Activated CD4-positive, alpha-beta T cell treated with anti-CD3 and anti-CD28 coated beads, Interleukin-2, amount 50 U/mL, for 16 hours (primary cell): ENCODE measurements around the gene OR4S1.
A peak's percentile ranks its signal among the peaks of the same experiment; 100 is the strongest.
"Not testable (repeated sequence)": the region's sequence is repeated elsewhere in the genome, so short reads cannot be mapped to it uniquely, and the experiment has no call there.

ENCODE experiments used
- DNase-seq: peaks from one replicate; pipeline ENCODE4 v3.0.0-alpha.2; 2020

Gene OR4S1, protein sequence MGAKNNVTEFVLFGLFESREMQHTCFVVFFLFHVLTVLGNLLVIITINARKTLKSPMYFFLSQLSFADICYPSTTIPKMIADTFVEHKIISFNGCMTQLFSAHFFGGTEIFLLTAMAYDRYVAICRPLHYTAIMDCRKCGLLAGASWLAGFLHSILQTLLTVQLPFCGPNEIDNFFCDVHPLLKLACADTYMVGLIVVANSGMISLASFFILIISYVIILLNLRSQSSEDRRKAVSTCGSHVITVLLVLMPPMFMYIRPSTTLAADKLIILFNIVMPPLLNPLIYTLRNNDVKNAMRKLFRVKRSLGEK

DNA sequence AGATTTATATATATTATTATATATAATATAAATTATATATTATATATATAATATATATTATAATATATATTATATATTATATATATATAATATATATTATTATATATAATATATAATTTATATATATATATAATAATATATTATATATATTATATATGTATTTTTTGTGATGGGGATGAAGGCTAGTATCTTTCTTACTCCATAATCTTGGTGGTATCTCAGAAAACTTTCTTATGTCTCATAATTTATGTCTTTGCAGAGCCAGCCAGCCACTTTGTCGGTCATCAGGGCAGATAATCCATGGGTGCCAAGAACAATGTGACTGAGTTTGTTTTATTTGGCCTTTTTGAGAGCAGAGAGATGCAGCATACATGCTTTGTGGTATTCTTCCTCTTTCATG lies at the start of gene OR4S1:
Gene OR4S1, plus strand, starts transcription at position 301 of the 400 bp plus-strand sequence. Its CDS starts 0 bp downstream, at position 301.
- no peak for DNase-seq

DNA sequence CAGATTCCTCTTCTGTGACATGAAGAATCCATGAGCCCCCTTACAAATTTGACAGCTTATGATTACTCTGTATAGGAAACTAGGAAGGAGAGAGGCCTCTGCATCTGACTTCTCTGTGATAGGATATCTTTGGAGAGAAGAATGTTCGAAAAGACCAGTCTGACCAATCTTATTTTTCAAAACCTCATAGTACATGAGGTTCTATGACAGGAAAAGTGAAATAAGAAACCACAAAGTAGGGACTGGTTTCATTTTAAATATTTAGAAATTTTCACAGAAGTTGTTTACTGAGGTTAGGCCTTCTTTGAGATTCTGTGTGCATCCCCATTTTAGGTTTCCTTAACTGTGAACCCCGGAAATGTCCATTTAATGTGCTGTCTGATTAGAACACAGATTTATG lies 44.4 kb upstream of the OR4S1 start:
- no peak for DNase-seq

DNA sequence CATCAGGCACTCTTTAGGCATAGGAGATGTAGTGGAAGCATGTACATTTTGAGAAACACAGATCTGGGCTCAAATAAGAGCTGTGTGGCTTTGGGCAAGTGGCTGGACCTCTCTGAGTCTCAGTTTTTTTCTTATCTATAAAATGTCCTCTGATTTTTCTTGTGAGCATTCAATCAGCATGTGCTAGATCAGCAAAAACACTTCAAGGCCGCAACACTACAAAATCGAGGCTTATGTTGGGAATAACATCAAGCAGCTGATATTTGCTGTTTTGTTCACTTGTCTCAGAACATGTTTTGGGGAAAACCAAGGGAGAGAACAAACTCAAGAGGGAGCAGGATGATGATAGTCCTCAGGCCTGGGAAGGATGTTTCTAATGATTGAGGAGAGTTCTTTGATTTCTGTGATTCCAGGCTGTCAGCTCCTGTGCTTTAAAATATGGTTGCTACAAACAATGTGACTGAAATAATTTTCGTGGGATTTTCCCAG lies 42.6 kb upstream of the OR4S1 start, which contains the start of gene OR4X1:
Gene OR4X1, plus strand, starts transcription at position 439 of the 489 bp plus-strand sequence. Its CDS starts 0 bp downstream, at position 439.
- no peak for DNase-seq

DNA sequence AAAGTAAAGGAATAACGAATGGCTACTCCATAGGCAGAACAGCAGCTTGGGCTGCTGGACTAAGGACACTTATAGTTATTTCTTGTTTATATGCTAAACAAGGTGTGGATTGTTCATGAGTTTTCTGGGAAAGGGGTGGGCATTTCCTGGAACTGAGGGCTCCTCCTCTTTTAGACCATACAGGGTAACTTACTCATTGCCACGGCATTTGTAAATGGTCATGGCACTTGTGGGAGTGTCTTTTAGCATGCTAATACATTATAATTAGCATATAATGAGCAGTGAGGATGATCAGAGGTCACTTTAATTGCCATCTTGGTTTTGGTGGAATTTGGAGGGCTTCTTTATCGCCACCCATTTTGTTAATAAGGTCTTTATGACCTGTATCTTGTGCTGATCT lies 35.4 kb upstream of the OR4S1 start:
- DNase-seq, result no peak

DNA sequence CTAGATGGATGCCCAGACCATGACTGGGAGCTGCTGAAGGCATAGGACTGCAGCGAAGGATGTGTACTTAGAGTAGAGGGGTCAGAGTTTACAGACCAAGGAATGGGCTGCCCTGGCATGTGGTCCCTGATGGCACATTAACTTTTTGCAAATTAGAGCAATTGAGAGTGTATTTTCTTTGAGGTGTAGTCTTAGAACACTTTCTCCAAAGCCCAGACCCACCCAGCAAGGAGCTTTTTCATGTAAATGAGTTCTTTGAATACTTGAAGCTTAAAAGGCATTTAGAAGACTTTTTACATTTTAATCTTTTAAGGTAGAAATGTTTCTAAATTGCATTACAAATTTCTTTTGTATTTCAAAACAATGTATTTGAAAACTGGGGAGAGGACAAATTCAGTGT lies 33.4 kb upstream of the OR4S1 start:
- DNase-seq, result no peak

DNA sequence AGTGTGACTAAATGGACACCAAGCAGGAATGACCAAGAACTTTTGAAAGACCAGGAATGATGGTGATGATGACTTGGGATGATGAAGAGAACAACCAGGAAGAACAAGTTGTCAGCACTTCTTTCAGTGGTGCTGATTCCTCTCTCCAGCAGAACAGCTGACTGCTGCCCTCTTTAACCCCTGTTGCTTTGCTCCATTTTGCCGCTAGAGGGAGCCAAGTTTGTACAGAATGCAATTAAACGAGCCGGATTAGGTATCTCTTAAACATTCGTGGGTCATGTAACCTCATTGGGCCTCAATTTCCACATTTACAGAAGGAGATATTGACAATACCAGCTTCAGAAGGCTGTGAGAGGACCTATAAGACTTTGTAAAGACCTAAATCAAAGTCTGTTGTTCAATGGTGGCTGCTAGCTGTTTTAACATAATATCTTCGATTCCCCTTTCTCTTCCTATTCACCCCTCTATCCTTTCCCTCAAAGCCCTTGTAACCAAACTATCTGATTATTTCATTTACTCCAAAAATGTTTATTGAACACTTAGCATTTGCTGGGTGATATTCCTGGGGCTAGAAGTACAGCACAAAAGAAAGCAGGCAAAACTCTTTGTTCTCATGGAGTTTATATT lies 1.9 kb downstream of the OR4S1 start:
- DNase-seq, result peak; percentile 74

DNA sequence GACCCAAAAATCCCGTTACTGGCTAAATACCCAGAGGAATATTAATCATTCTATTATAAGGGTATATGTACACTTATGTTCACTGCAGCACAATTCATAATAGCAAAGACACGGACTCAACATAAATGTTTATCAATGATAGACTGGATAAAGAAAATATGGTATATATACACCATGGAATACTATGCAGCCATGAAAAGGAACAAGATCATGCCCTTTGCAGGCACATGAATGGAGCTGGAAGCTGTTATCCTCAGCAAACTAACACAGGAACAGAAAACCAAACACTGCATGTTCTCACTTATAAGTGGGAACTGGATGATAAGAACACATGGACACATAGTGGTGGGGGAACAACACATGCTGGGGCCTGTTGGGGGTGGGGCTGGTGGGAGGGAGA lies 7.6 kb downstream of the OR4S1 start:
- not testable (repeated sequence) for DNase-seq

DNA sequence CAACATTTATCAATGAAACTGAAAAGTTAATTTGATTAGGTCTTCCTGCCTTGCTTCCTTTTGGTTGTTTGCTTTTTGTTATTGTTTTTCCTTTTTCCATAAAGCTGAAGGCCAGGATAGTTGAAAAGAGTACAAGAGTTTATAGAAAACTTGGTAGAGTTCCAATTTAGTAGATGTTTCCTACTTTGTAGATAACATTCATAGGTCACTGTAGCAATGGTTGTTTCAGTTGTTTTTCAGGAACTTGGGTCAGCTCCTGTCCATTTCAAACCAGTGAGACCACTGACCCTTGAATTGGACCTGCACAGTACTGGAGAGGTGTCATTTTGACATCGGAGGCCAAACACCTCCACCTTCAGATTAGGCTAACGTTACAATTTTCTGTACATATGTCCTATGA lies 13.8 kb downstream of the OR4S1 start:
- DNase-seq, result not testable (repeated sequence)

DNA sequence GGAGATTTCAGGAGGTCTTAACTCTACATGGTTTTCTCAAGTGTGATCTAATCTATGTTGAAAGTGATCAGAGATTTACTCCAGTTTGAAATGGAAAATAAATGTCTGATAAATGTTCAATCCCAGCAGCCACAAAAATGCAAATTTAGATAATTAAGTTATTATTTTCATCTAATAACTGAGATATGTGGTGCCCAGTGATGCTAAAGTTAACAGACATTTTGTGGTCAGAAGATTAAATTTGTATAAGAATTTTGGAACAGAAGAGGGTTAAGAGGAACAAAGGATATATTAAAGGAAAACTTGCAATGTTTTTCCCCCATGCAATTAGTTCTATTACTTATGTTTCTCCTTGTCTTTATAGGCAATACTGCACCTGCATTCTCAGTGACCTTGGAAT lies 18.6 kb downstream of the OR4S1 start, which contains the start of gene OR4C3:
Gene OR4C3, plus strand, starts transcription at position 301 of the 400 bp plus-strand sequence. CDS start 102 bp downstream, outside the sequence.
- not testable (repeated sequence) for DNase-seq

DNA sequence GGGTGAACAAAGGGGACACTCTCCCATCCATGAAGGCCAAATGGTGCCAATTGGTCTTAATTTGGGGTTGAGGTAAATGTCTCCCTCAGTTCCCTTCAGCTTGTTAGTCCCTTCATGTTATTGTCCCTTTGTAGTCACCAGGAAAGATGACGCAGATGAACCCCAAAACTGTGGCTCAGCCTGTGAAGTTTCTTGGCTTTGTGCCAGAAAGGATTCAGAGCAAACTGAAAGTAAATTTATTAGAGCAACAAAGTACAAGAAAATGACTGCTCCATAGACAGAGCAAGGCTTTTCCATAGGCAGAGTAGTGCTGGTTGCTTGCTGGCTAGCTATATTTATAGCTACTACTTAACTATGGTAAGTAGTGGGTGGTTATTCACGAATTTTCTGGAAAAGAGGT lies 35.4 kb downstream of the OR4S1 start:
- no peak for DNase-seq

DNA sequence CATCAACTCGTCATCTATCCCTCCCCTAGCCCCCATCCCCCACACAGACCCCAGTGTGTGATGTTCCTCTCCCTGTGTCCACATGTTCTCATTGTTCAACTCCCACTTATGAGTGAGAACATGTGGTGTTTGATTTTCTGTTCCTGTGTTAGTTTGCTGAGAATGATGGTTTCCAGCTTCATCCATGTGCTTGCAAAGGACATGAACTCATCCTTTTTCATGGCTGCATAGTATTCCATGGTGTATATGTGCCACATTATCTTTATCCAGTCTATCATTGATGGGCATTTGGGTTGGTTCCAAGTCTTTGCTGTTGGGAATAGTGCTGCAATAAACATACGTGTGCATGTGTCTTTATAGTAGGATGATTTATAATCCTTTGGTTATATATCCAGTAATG lies 36.5 kb downstream of the OR4S1 start:
- not testable (repeated sequence) for DNase-seq

DNA sequence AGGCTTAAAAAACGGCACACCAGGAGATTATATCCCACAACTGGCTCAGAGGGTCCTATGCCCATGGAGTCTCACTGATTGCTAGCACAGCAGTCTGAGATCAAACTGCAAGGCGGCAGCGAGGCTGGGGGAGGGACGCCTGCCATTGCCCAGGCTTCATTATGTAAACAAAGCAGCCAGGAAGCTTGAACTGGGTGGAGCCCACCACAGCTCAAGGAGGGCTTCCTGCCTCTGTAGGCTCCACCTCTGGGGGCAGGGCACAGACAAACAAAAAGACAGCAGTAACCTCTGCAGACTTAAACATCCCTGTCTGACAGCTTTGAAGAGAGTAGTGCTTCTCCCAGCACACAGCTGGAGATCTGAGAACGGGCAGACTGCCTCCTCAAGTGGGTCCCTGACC lies 40.3 kb downstream of the OR4S1 start:
- DNase-seq, result not testable (repeated sequence)

DNA sequence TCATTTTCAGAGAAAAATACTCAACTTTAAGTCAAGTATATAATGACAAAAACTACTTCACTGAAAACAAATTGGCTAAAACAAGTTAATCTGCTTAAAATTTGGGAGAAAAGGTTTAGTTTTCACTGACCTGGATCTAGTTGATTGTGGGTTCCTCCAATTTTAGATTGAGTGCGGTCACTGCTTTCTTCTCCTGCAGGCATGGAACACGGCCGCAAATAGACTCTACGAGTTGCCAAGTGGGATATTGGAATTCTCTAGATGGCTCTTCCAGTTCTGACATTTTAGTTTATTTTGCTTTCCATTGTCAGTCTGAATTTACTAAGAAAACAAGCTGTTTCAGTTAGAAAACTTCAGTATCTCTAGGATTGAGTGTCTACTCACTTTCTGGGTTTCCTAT lies 48.0 kb downstream of the OR4S1 start:
- DNase-seq, result no peak

DNA sequence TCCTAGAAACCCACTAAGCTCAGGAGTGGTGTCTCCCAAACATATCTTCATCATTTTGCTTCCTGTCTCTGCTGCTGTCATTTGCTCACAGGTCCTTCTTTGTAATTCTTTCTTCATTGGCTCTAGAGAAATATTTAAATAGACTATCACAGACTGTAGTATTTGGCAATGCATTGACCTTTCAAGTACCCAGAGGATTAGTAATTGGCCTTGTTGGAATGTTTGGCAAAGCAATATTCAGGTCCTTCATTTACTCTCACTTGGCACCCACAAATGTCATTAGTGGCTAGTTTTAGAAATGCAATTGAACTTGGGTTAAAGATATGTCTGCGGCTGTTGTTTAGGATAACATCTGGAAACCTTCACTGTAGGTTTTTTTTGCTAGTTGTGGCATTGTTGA lies 48.7 kb downstream of the OR4S1 start:
- DNase-seq, result no peak
